NCI-H1105 treated with DMSO at 0.1 percent for 48 hours (cell line): ENCODE results near the gene BNIP3.
"Not testable (repeated sequence)": the region's sequence is repeated elsewhere in the genome, so short reads cannot be mapped to it uniquely, and the experiment has no call there.

Source experiments
- DNase-seq: peaks from one replicate; lab custom pipeline; 2025; lab: John Stamatoyannopoulos, UW

Gene BNIP3

GRCh38 chr10:131977323-131978096 is 4.2 kb downstream of the BNIP3 start:
- DNase-seq: no peak

GRCh38 chr10:131975796-131976195 is 5.9 kb downstream of the BNIP3 start:
- DNase-seq: no peak

- no peak for DNase-seq
Measured at GRCh38 chr10:131975003-131975402, 6.7 kb downstream of the BNIP3 start.

- no peak for DNase-seq
Measured at GRCh38 chr10:131974034-131974817, 7.5 kb downstream of the BNIP3 start.

GRCh38 chr10:131973160-131973951 is 8.4 kb downstream of the BNIP3 start:
- DNase-seq: no peak

- no peak for DNase-seq
Measured at GRCh38 chr10:131972474-131973071, 9.2 kb downstream of the BNIP3 start.

- no peak for DNase-seq
Measured at GRCh38 chr10:131971591-131971990, 10.1 kb downstream of the BNIP3 start.

GRCh38 chr10:131970946-131971345 is 10.8 kb downstream of the BNIP3 start:
- no peak for DNase-seq

- DNase-seq: no peak
Measured at GRCh38 chr10:131968949-131969348, 12.8 kb downstream of the BNIP3 start.

GRCh38 chr10:131964298-131964697 is 17.4 kb downstream of the BNIP3 start:
- DNase-seq: no peak

- DNase-seq: no peak
Measured at GRCh38 chr10:131963811-131964210, 17.9 kb downstream of the BNIP3 start.

- DNase-seq: no peak
Measured at GRCh38 chr10:131963350-131963749, 18.4 kb downstream of the BNIP3 start.

- DNase-seq: no peak
Measured at GRCh38 chr10:131961777-131962662, 19.7 kb downstream of the BNIP3 start.

GRCh38 chr10:131961047-131961776 is 20.5 kb downstream of the BNIP3 start:
- no peak for DNase-seq

- DNase-seq: no peak
Measured at GRCh38 chr10:131960631-131961046, 21.1 kb downstream of the BNIP3 start.

GRCh38 chr10:131959841-131960240 is 21.9 kb downstream of the BNIP3 start:
- no peak for DNase-seq

- no peak for DNase-seq
Measured at GRCh38 chr10:131955591-131956340, 26.0 kb downstream of the BNIP3 start.

GRCh38 chr10:131954356-131954965 is 27.3 kb downstream of the BNIP3 start:
- no peak for DNase-seq

- DNase-seq: not testable (repeated sequence)
Measured at GRCh38 chr10:131949908-131950307, 31.8 kb downstream of the BNIP3 start.
